Testis (tissue), 2 donors: ENCODE measurements around the gene TNFAIP6.

ENCODE experiments used
- POLR2A ChIP-seq: fragments of 450-650 bp; IDR thresholded peaks from one replicate; pipeline ENCODE4 v1.6.1; 2017; ENCODE audit warnings: antibody characterized with exemption, mild to moderate bottlenecking, moderate library complexity
- TF ChIP-seq, protein P1 (sequence below), 3 experiments: fragments of 450-650 bp in 2 of 3; fragments of 200-600 bp in 1 of 3; sonication (generic) in 1 of 3; IDR thresholded peaks; one replicate each; pipeline ENCODE4 v1.5.1; 2016 to 2019; ENCODE audit warnings: antibody characterized with exemption in 3 of 3, mild to moderate bottlenecking in 2 of 3, moderate library complexity in 1 of 3

- TF ChIP-seq POLR2A = no peak
- TF ChIP-seq, protein P1, sequence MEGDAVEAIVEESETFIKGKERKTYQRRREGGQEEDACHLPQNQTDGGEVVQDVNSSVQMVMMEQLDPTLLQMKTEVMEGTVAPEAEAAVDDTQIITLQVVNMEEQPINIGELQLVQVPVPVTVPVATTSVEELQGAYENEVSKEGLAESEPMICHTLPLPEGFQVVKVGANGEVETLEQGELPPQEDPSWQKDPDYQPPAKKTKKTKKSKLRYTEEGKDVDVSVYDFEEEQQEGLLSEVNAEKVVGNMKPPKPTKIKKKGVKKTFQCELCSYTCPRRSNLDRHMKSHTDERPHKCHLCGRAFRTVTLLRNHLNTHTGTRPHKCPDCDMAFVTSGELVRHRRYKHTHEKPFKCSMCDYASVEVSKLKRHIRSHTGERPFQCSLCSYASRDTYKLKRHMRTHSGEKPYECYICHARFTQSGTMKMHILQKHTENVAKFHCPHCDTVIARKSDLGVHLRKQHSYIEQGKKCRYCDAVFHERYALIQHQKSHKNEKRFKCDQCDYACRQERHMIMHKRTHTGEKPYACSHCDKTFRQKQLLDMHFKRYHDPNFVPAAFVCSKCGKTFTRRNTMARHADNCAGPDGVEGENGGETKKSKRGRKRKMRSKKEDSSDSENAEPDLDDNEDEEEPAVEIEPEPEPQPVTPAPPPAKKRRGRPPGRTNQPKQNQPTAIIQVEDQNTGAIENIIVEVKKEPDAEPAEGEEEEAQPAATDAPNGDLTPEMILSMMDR (IDR thresholded peaks at IDR 0.05) = no peak
Measured at GRCh38 chr2:151374436-151374835, 17.0 kb downstream of the TNFAIP6 start.
